B cell (primary cell): ENCODE results near the gene TARP.
"Not testable (repeated sequence)": the region's sequence is repeated elsewhere in the genome, so short reads cannot be mapped to it uniquely, and the experiment has no call there.

Experiments
- ATAC-seq: fragments of 200-7000 bp; cut with Tn5 transposase; one replicate; pipeline ENCODE4 v1.10.0; 2021; ENCODE audit warnings: low read depth, mild to moderate bottlenecking, moderate number of reproducible peaks, moderate library complexity
- CTCF ChIA-PET: fragments of 350-600 bp; sonication (Branson Sonifier 250); formaldehyde crosslinking; loops from one replicate; lab custom pipeline; 2021; ENCODE audit warnings: antibody characterized with exemption, inconsistent platforms; lab: Charles Lee
- POLR2A ChIA-PET: fragments of 350-600 bp; sonication (Branson Sonifier 250); formaldehyde crosslinking; loops from one replicate; lab custom pipeline; 2021; ENCODE audit warnings: antibody characterized with exemption; lab: Charles Lee
- DNase-seq: peaks from one replicate; pipeline ENCODE4 v3.0.0; 2013
- H2AFZ ChIP-seq: 2 replicates; pipeline ENCODE4 v1.6.1; 2012; ENCODE audit warnings: mild to moderate bottlenecking, low read depth, low read length; ENCODE audit not compliant: insufficient read depth, poor library complexity, severe bottlenecking
- H3K27ac ChIP-seq, 2 donors: 1 replicate in 1 of 2; 2 replicates in 1 of 2; pipeline ENCODE4 v1.5.1; 2012 to 2013; ENCODE audit warnings: low read length in 2 of 2, mild to moderate bottlenecking in 2 of 2, moderate library complexity in 1 of 2
- H3K27me3 ChIP-seq, 4 experiments: fragments of 200-600 bp in 1 of 4; sonication (generic) in 1 of 4; replicated peaks in 1 of 4; 1 replicate in 2 of 4; 2 replicates in 2 of 4; pipeline versions ENCODE4 v1.6.1 to v1.7.0; 2013 to 2016; ENCODE audit warnings: low read length in 3 of 4, mild to moderate bottlenecking in 2 of 4, mixed read lengths in 1 of 4, moderate library complexity in 1 of 4; ENCODE audit not compliant: insufficient read depth in 4 of 4, control insufficient read depth in 3 of 4; ENCODE audit errors: control extremely low read depth in 1 of 4
- H3K36me3 ChIP-seq, 2 experiments: replicated peaks in 1 of 2; 1 replicate in 1 of 2; 2 replicates in 1 of 2; pipeline versions ENCODE4 v1.6.1 to v1.7.1; 2013; ENCODE audit warnings: low read length in 1 of 2; ENCODE audit not compliant: insufficient read depth in 2 of 2, control insufficient read depth in 1 of 2; ENCODE audit errors: control extremely low read depth in 1 of 2, extremely low read depth in 1 of 2
- H3K4me1 ChIP-seq, 2 donors: fragments of 200-600 bp in 1 of 2; sonication (generic) in 1 of 2; 1 replicate in 1 of 2; 2 replicates in 1 of 2; pipeline versions ENCODE4 v1.5.1 to v1.6.1; 2013 to 2017; ENCODE audit warnings: low read length in 2 of 2; ENCODE audit not compliant: control insufficient read depth in 2 of 2, insufficient read depth in 2 of 2
- H3K4me2 ChIP-seq: replicated peaks from 2 replicates; pipeline ENCODE3; 2012; ENCODE audit warnings: mild to moderate bottlenecking, low read depth, low read length; ENCODE audit not compliant: poor library complexity, severe bottlenecking
- H3K4me3 ChIP-seq, 5 experiments: fragments of 200-600 bp in 1 of 5; sonication (generic) in 1 of 5; 1 replicate in 3 of 5; 2 replicates in 2 of 5; pipeline versions ENCODE4 v1.5.1 to v1.7.0; 2011 to 2016; ENCODE audit warnings: low read length in 4 of 5, mild to moderate bottlenecking in 4 of 5, low read depth in 2 of 5, control low read depth in 1 of 5, moderate library complexity in 1 of 5; ENCODE audit not compliant: insufficient read depth in 1 of 5; ENCODE audit errors: control extremely low read depth in 1 of 5, extremely low read depth in 1 of 5
- H3K79me2 ChIP-seq: fragments of 200-600 bp; sonication (generic); one replicate; pipeline ENCODE4 v1.6.0; 2016; ENCODE audit warnings: low read length; ENCODE audit not compliant: control insufficient read depth, insufficient read depth
- H3K9ac ChIP-seq: fragments of 200-600 bp; sonication (generic); 2 replicates; pipeline ENCODE4 v1.6.1; 2017; ENCODE audit warnings: mild to moderate bottlenecking, low read length, moderate library complexity
- H3K9me3 ChIP-seq, 3 donors: one replicate each; pipeline versions ENCODE4 v1.6.1 to v1.7.1; 2013; ENCODE audit warnings: low read length in 2 of 3; ENCODE audit not compliant: control insufficient read depth in 2 of 3, insufficient read depth in 1 of 3; ENCODE audit errors: control extremely low read depth in 1 of 3
- H4K20me1 ChIP-seq: 2 replicates; pipeline ENCODE4 v1.6.0; 2012; ENCODE audit warnings: mild to moderate bottlenecking, low read length; ENCODE audit not compliant: insufficient read depth, control insufficient read depth, poor library complexity, severe bottlenecking
- H3K27ac Mint-ChIP-seq: one replicate; pipeline ENCODE4 v1.8.0; 2021; ENCODE audit warnings: mixed read lengths
- H3K27me3 Mint-ChIP-seq: one replicate; pipeline ENCODE4 v1.8.0; 2021; ENCODE audit warnings: mixed read lengths
- H3K4me1 Mint-ChIP-seq: one replicate; pipeline ENCODE4 v1.8.0; 2021; ENCODE audit warnings: mixed read lengths
- H3K4me3 Mint-ChIP-seq: one replicate; pipeline ENCODE4 v1.8.0; 2021; ENCODE audit warnings: mixed read lengths
- H3K9me3 Mint-ChIP-seq: one replicate; pipeline ENCODE4 v1.8.0; 2022; ENCODE audit warnings: mixed read lengths; ENCODE audit not compliant: insufficient read depth
- EZH2 ChIP-seq: IDR thresholded peaks from 2 replicates; pipeline ENCODE4 v1.6.1; 2012; ENCODE audit warnings: borderline replicate concordance, low read depth, mild to moderate bottlenecking, moderate library complexity, low read length; ENCODE audit not compliant: insufficient read depth, poor library complexity, severe bottlenecking
- WGBS: methylation state at CpG from one replicate; pipeline ENCODE4 v1.1.5; 2013; ENCODE audit warnings: missing lambda C conversion rate; ENCODE audit not compliant: insufficient coverage; 5-methylcytosine and 5-hydroxymethylcytosine counted together
- intact Hi-C: fragments of 100-400 bp; cut with micrococcal nuclease; formaldehyde crosslinking; loops from one replicate; pipeline ENCODE4 v1.10.0; 2022
- TF ChIP-seq, protein P1 (sequence below): fragments of 200-600 bp; IDR thresholded peaks from one replicate; pipeline ENCODE4 v1.8.0; 2022; ENCODE audit warnings: antibody characterized with exemption, mild to moderate bottlenecking

TARP gene

DNA sequence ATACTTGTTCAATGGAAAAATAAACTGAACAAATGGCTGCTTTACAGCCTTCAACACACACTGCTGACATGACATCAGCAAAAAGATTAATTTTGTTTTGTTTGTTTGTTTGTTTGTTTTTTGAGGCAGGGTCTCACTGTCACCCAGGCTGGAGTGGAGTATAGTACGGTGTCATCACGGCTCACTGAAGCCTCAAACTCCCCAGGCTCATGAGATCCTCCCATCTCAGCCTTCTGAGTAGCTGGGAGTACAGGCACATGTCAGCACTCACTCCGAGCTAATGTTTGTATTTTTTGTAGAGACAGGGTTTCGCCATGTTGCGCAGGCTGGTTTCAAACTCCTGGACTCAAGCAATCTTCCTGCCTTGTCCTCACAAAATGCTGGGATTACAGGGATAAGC is 10.9 kb downstream of the TARP start:
- WGBS: 92% methylated on average over 3 of the region's 5 CpGs
- no peaks in the 10 kb centered on the region for H3K36me3 ChIP-seq
- H3K27ac ChIP-seq: no peak overlapping the region
- POLR2A ChIA-PET: no interaction called here
- H3K4me3 ChIP-seq: no peak overlapping the region
- no peaks in the 10 kb centered on the region for H4K20me1 ChIP-seq
- CTCF ChIA-PET: no interaction called here
- Mint-ChIP-seq H3K27ac (no peak overlapping the region), H3K9me3 (no peaks in the 10 kb centered on the region), H3K4me1 (no peaks in the 10 kb centered on the region), H3K27me3 (peaks cover 9% of the 10 kb centered on the region), H3K4me3 (no peak overlapping the region)
- H3K9me3 ChIP-seq: no peaks in the 10 kb centered on the region
- H2AFZ ChIP-seq: no peak overlapping the region
- no peaks in the 10 kb centered on the region for H3K79me2 ChIP-seq
- H3K27me3 ChIP-seq: no peaks in the 10 kb centered on the region
- ATAC-seq (no peak), DNase-seq (no peak)
- TF ChIP-seq, protein P1, sequence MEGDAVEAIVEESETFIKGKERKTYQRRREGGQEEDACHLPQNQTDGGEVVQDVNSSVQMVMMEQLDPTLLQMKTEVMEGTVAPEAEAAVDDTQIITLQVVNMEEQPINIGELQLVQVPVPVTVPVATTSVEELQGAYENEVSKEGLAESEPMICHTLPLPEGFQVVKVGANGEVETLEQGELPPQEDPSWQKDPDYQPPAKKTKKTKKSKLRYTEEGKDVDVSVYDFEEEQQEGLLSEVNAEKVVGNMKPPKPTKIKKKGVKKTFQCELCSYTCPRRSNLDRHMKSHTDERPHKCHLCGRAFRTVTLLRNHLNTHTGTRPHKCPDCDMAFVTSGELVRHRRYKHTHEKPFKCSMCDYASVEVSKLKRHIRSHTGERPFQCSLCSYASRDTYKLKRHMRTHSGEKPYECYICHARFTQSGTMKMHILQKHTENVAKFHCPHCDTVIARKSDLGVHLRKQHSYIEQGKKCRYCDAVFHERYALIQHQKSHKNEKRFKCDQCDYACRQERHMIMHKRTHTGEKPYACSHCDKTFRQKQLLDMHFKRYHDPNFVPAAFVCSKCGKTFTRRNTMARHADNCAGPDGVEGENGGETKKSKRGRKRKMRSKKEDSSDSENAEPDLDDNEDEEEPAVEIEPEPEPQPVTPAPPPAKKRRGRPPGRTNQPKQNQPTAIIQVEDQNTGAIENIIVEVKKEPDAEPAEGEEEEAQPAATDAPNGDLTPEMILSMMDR: no peak
- TF ChIP-seq EZH2: no peak
- H3K9ac ChIP-seq: no peak overlapping the region
- no peak overlapping the region for H3K4me2 ChIP-seq
- intact Hi-C loops: no loop called here
- no peaks in the 10 kb centered on the region for H3K4me1 ChIP-seq

DNA sequence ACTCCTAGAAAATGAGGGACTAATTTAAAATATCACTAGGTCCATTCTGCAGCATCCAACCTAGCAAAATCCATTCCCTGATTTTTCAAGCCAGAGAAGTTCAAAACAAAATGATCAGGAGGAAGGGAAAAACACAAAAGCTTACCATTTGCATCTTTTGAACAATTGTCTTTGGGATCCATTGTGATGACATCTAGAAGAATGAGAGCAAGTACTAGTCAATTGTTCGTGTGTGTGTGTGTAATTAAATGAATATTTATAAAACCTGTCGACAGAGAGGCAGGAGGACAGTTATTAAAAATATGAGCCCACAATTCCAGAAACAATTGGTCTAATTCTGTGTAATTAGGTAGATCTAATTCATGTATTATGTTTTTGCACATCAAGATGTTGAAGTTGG is 11.4 kb downstream of the TARP start:
- H3K9me3 ChIP-seq, POLR2A ChIA-PET, H3K27ac ChIP-seq, CTCF ChIA-PET, ATAC-seq, H3K4me2 ChIP-seq, H3K27ac Mint-ChIP-seq, H3K36me3 ChIP-seq, H3K9ac ChIP-seq, H3K4me3 ChIP-seq, intact Hi-C loops, H3K4me3 Mint-ChIP-seq, H3K4me1 Mint-ChIP-seq, H4K20me1 ChIP-seq, DNase-seq, H3K4me1 ChIP-seq, H2AFZ ChIP-seq, H3K27me3 Mint-ChIP-seq, H3K27me3 ChIP-seq, H3K79me2 ChIP-seq, H3K9me3 Mint-ChIP-seq: not testable (repeated sequence)
- WGBS: no CpG with 5 or more reads among the region's 2 CpGs

DNA sequence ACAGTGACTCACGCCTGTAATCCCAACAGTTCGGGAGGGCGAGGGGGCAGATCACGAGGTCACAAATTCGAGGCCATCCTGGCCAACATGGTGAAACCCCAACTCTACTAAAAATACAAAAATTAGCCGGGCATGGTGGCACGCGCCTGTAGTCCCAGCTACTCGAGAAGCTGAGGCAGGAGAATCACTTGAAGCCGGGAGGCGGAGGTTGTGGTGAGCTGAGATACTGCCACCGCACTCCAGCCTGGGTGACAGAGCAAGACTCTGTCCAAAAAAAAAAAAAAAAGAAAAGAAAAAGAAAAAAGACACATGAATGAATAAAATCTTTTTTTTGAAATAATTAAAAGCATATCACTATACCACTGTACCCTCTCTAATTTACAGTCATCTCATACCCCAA is 11.8 kb downstream of the TARP start:
- POLR2A ChIA-PET, DNase-seq, intact Hi-C loops, H3K4me1 Mint-ChIP-seq, H3K4me3 Mint-ChIP-seq, ATAC-seq, H2AFZ ChIP-seq, H3K9ac ChIP-seq, H3K27me3 ChIP-seq, H3K27me3 Mint-ChIP-seq, H3K27ac ChIP-seq, H3K9me3 ChIP-seq, H4K20me1 ChIP-seq, H3K4me2 ChIP-seq, H3K27ac Mint-ChIP-seq, CTCF ChIA-PET, H3K36me3 ChIP-seq, H3K9me3 Mint-ChIP-seq, H3K4me3 ChIP-seq, H3K4me1 ChIP-seq, H3K79me2 ChIP-seq: not testable (repeated sequence)
- WGBS: 89% methylated on average over 11 of the region's 12 CpGs
